HepG2 (cell line): Measurements from ENCODE around the gene ZNF175. TPM values are rescaled to one million over a fixed set of nuclear protein-coding genes. Genes with fewer than 3 reads are reported as not detected.

Experiments used
- ATAC-seq: fragments of 200-7000 bp; cut with Tn5 transposase; 3 replicates; pipeline ENCODE4 v1.9.1; 2020; ENCODE audit warnings: mild to moderate bottlenecking, moderate library complexity
- BruUV-seq: library from RNA; stranded (reverse); fragments of 400-500 nt; replicated peaks from 2 replicates; lab custom pipeline; 2021; lab: Mats Ljungman, UMichigan
- CTCF ChIA-PET: fragments of 300-600 bp; formaldehyde crosslinking; extraction: SDS; loops from one replicate; lab custom pipeline; 2021; ENCODE audit warnings: low total read pairs, inconsistent platforms, low intra/inter-chr PET ratio; lab: Yijun Ruan, JAX
- POLR2A ChIA-PET: fragments of 350-600 bp; sonication (Branson Sonifier 250); formaldehyde crosslinking; loops from one replicate; lab custom pipeline; 2020; ENCODE audit warnings: antibody characterized with exemption, inconsistent platforms; lab: Yijun Ruan, JAX
- DNase-seq: peaks from one replicate; pipeline ENCODE4 v3.0.0-alpha.2; 2015; ENCODE audit warnings: low spot score
- FAIRE-seq: peaks from 3 replicates; lab custom pipeline; 2011; peaks lifted over from hg19 to GRCh38; lab: Jason Lieb, UNC
- H2AFZ ChIP-seq: one replicate; pipeline ENCODE4 v1.6.1; 2011; ENCODE audit warnings: low read length, inconsistent platforms
- H3K27ac ChIP-seq: fragments of 300-600 bp; 3 replicates; pipeline ENCODE4 v1.8.0; 2011; ENCODE audit warnings: mixed run types, mild to moderate bottlenecking, mixed read lengths, low read length, inconsistent platforms; ENCODE audit not compliant: insufficient read depth; ENCODE audit errors: extremely low read length
- H3K27me3 ChIP-seq, 2 experiments: fragments of 200-600 bp in 1 of 2; 2 replicates in 1 of 2; 3 replicates in 1 of 2; pipeline versions ENCODE4 v1.6.0 to v1.8.0; 2011; ENCODE audit warnings: low read length in 2 of 2, mild to moderate bottlenecking in 2 of 2, moderate library complexity in 2 of 2, inconsistent platforms in 1 of 2; ENCODE audit not compliant: insufficient read depth in 2 of 2, control insufficient read depth in 1 of 2
- H3K36me3 ChIP-seq, 2 experiments: fragments of 200-600 bp in 1 of 2; replicated peaks in 1 of 2; 2 replicates in 1 of 2; 3 replicates in 1 of 2; pipeline versions ENCODE4 v1.5.1 to v1.8.0; 2011; ENCODE audit warnings: low read length in 2 of 2, inconsistent platforms in 1 of 2; ENCODE audit not compliant: insufficient read depth in 2 of 2, control insufficient read depth in 1 of 2
- H3K4me1 ChIP-seq: 2 replicates; pipeline ENCODE4 v1.5.1; 2012; ENCODE audit warnings: low read length, inconsistent platforms; ENCODE audit not compliant: insufficient read depth
- H3K4me2 ChIP-seq: 2 replicates; pipeline ENCODE4 v1.6.0; 2011; ENCODE audit warnings: low read depth, low read length, inconsistent platforms
- H3K4me3 ChIP-seq, 3 experiments: fragments of 200-600 bp in 1 of 3; sonication (generic), shearing (Covaris generic) in 1 of 3; replicated peaks in 1 of 3; 2 replicates each; pipeline ENCODE4 v1.5.1; 2011 to 2016; ENCODE audit warnings: low read length in 3 of 3, inconsistent platforms in 2 of 3, low read depth in 2 of 3, mild to moderate bottlenecking in 2 of 3, control low read depth in 1 of 3, mixed read lengths in 1 of 3; ENCODE audit not compliant: insufficient read depth in 1 of 3
- H3K79me2 ChIP-seq: one replicate; pipeline ENCODE4 v1.6.1; 2011; ENCODE audit warnings: low read length, inconsistent platforms; ENCODE audit not compliant: insufficient read depth
- H3K9ac ChIP-seq: 2 replicates; pipeline ENCODE4 v1.6.0; 2011; ENCODE audit warnings: mild to moderate bottlenecking, low read depth, low read length, inconsistent platforms; ENCODE audit not compliant: insufficient read depth
- H3K9me3 ChIP-seq: 2 replicates; pipeline ENCODE4 v1.5.1; 2012; ENCODE audit warnings: mild to moderate bottlenecking, low read length
- H4K20me1 ChIP-seq: 2 replicates; pipeline ENCODE4 v1.6.0; 2011; ENCODE audit warnings: inconsistent platforms, mild to moderate bottlenecking, low read length, moderate library complexity; ENCODE audit not compliant: insufficient read depth
- DMTF1 ChIP-seq: sonication (generic); formaldehyde crosslinking; IDR thresholded peaks from 2 replicates; pipeline ENCODE4 v1.4.0; 2020; ENCODE audit warnings: mild to moderate bottlenecking, missing genetic modification reagents
- GMEB1 ChIP-seq: sonication (generic); formaldehyde crosslinking; IDR thresholded peaks from 2 replicates; pipeline ENCODE4 v1.5.1; 2020; ENCODE audit warnings: missing genetic modification reagents, mild to moderate bottlenecking, borderline replicate concordance
- MZF1 ChIP-seq: sonication (generic); formaldehyde crosslinking; IDR thresholded peaks from 2 replicates; pipeline ENCODE4 v1.8.1; 2023; ENCODE audit warnings: mild to moderate bottlenecking, missing genetic modification reagents, borderline replicate concordance
- ZMAT3 ChIP-seq: sonication (generic); formaldehyde crosslinking; conservative IDR thresholded peaks from 2 replicates; pipeline ENCODE4 v1.7.0; 2021; ENCODE audit warnings: missing genetic modification reagents
- ZNF337 ChIP-seq: sonication (generic); formaldehyde crosslinking; IDR thresholded peaks from 2 replicates; pipeline ENCODE4 v1.5.1; 2020; ENCODE audit warnings: missing genetic modification reagents, low read depth, mild to moderate bottlenecking, borderline replicate concordance
- ZNF619 ChIP-seq: sonication (generic); formaldehyde crosslinking; IDR thresholded peaks from 2 replicates; pipeline ENCODE4 v1.4.0; 2020; ENCODE audit warnings: mild to moderate bottlenecking, missing genetic modification reagents
- WGBS: methylation state at CpG from one replicate; pipeline ENCODE4 v1.1.6; 2017; ENCODE audit warnings: low lambda C conversion rate; 5-methylcytosine and 5-hydroxymethylcytosine counted together
- in situ Hi-C: cut with HindIII; loops from 2 replicates; pipeline ENCODE4 v1.10.0; 2017; ENCODE audit warnings: low pct_unique_long_range_greater_than_20kb; ENCODE audit not compliant: extremely low pct_ligation_motif_present
- intact Hi-C: fragments of 100-400 bp; cut with micrococcal nuclease; formaldehyde crosslinking; loops from one replicate; pipeline ENCODE4 v1.10.0; 2022; ENCODE audit not compliant: unreplicated experiment
- polyA plus RNA-seq, 8 experiments: library from polyadenylated mRNA; depleted of rRNA in 3 of 8; stranded (reverse) in 7 of 8; unstranded in 1 of 8; fragments of >200 nt; fragmentation: Illumina TruSeq in 4 of 8; extraction: Trizol in 4 of 8; gene quantifications; 2 replicates each; pipeline versions ENCODE4 v1.2.1 to v1.2.3, GENCODE V29; 2011 to 2016; ENCODE audit warnings: low read depth in 4 of 8, missing spikeins in 1 of 8, mixed read lengths in 1 of 8; ENCODE audit not compliant: insufficient read depth in 1 of 8
- total RNA-seq, 5 experiments: library from RNA; depleted of rRNA; stranded (reverse); fragments of >200 nt; fragmentation: Illumina TruSeq; extraction: Trizol; gene quantifications; 2 replicates each; pipeline ENCODE4 v1.2.3, GENCODE V29; 2016; ENCODE audit warnings: low read depth in 1 of 5
- TF ChIP-seq, protein P1 (sequence below): sonication (generic); formaldehyde crosslinking; IDR thresholded peaks from 2 replicates; pipeline ENCODE4 v1.4.0; 2020; ENCODE audit warnings: mild to moderate bottlenecking, missing genetic modification reagents
- TF ChIP-seq, protein P2 (sequence below): sonication (generic); formaldehyde crosslinking; IDR thresholded peaks from 2 replicates; pipeline ENCODE4 v1.4.0; 2020; ENCODE audit warnings: missing genetic modification reagents
- TF ChIP-seq, protein P3 (sequence below): sonication (generic); formaldehyde crosslinking; IDR thresholded peaks from 2 replicates; pipeline ENCODE4 v1.4.0; 2020; ENCODE audit warnings: low read depth, mild to moderate bottlenecking, missing genetic modification reagents

ZNF175 gene
- total and polyA plus RNA-seq, 2 of the 13 experiments (the other 11 are each of a cell fraction or from before 2014, with no cell fraction given) = 1.2 to 1.5 TPM

GRCh38 chr19:51548891-51549305, 22.2 kb upstream of the ZNF175 start:
- Histone ChIP-seq H3K4me1 (no peaks in the 10 kb centered on the region), H3K9me3 (no peaks in the 10 kb centered on the region), H3K9ac (no peak overlapping the region), H3K27me3 (no peaks in the 10 kb centered on the region; a peak in 2 of 5 replicates), H3K4me2 (no peak overlapping the region), H3K36me3 (no peaks in the 10 kb centered on the region), H2AFZ (no peak overlapping the region), H3K79me2 (no peaks in the 10 kb centered on the region), H4K20me1 (peaks cover 9% of the 10 kb centered on the region), H3K27ac (no peak overlapping the region), H3K4me3 (no peak overlapping the region)
- in situ Hi-C loops = no loop called here
- ATAC-seq (no peak), FAIRE-seq (no peak), DNase-seq (no peak)
- no TSS peak for BruUV-seq
- ChIA-PET CTCF (no interaction called here), POLR2A (no interaction called here)
- 0% methylated on average over 1 of the region's 4 CpGs for WGBS
- intact Hi-C loops = no loop called here
- TF ChIP-seq, protein P1, sequence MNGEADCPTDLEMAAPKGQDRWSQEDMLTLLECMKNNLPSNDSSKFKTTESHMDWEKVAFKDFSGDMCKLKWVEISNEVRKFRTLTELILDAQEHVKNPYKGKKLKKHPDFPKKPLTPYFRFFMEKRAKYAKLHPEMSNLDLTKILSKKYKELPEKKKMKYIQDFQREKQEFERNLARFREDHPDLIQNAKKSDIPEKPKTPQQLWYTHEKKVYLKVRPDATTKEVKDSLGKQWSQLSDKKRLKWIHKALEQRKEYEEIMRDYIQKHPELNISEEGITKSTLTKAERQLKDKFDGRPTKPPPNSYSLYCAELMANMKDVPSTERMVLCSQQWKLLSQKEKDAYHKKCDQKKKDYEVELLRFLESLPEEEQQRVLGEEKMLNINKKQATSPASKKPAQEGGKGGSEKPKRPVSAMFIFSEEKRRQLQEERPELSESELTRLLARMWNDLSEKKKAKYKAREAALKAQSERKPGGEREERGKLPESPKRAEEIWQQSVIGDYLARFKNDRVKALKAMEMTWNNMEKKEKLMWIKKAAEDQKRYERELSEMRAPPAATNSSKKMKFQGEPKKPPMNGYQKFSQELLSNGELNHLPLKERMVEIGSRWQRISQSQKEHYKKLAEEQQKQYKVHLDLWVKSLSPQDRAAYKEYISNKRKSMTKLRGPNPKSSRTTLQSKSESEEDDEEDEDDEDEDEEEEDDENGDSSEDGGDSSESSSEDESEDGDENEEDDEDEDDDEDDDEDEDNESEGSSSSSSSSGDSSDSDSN (CRISPR knock-in tag) = no peak
- TF ChIP-seq, protein P2, sequence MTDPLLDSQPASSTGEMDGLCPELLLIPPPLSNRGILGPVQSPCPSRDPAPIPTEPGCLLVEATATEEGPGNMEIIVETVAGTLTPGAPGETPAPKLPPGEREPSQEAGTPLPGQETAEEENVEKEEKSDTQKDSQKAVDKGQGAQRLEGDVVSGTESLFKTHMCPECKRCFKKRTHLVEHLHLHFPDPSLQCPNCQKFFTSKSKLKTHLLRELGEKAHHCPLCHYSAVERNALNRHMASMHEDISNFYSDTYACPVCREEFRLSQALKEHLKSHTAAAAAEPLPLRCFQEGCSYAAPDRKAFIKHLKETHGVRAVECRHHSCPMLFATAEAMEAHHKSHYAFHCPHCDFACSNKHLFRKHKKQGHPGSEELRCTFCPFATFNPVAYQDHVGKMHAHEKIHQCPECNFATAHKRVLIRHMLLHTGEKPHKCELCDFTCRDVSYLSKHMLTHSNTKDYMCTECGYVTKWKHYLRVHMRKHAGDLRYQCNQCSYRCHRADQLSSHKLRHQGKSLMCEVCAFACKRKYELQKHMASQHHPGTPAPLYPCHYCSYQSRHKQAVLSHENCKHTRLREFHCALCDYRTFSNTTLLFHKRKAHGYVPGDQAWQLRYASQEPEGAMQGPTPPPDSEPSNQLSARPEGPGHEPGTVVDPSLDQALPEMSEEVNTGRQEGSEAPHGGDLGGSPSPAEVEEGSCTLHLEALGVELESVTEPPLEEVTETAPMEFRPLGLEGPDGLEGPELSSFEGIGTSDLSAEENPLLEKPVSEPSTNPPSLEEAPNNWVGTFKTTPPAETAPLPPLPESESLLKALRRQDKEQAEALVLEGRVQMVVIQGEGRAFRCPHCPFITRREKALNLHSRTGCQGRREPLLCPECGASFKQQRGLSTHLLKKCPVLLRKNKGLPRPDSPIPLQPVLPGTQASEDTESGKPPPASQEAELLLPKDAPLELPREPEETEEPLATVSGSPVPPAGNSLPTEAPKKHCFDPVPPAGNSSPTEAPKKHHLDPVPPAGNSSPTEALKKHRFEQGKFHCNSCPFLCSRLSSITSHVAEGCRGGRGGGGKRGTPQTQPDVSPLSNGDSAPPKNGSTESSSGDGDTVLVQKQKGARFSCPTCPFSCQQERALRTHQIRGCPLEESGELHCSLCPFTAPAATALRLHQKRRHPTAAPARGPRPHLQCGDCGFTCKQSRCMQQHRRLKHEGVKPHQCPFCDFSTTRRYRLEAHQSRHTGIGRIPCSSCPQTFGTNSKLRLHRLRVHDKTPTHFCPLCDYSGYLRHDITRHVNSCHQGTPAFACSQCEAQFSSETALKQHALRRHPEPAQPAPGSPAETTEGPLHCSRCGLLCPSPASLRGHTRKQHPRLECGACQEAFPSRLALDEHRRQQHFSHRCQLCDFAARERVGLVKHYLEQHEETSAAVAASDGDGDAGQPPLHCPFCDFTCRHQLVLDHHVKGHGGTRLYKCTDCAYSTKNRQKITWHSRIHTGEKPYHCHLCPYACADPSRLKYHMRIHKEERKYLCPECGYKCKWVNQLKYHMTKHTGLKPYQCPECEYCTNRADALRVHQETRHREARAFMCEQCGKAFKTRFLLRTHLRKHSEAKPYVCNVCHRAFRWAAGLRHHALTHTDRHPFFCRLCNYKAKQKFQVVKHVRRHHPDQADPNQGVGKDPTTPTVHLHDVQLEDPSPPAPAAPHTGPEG (CRISPR knock-in tag) = no peak
- no peak for TF ChIP-seq ZNF619 (CRISPR knock-in tag)
- TF ChIP-seq, protein P3, sequence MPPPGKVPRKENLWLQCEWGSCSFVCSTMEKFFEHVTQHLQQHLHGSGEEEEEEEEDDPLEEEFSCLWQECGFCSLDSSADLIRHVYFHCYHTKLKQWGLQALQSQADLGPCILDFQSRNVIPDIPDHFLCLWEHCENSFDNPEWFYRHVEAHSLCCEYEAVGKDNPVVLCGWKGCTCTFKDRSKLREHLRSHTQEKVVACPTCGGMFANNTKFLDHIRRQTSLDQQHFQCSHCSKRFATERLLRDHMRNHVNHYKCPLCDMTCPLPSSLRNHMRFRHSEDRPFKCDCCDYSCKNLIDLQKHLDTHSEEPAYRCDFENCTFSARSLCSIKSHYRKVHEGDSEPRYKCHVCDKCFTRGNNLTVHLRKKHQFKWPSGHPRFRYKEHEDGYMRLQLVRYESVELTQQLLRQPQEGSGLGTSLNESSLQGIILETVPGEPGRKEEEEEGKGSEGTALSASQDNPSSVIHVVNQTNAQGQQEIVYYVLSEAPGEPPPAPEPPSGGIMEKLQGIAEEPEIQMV (CRISPR knock-in tag) = no peak
- no peak for TF ChIP-seq GMEB1
- TF ChIP-seq DMTF1 (CRISPR knock-in tag) = no peak
- no peak for TF ChIP-seq ZMAT3 (CRISPR knock-in tag)
- TF ChIP-seq ZNF337 (CRISPR knock-in tag) = no peak
- TF ChIP-seq MZF1 = no peak
